IMR-90 (cell line): Measurements from ENCODE around the gene SYPL1. TPM values are rescaled to one million over a fixed set of nuclear protein-coding genes. Genes with fewer than 3 reads are reported as not detected.

Source experiments
- ATAC-seq: fragments of 200-7000 bp; cut with Tn5 transposase; 2 replicates; pipeline ENCODE4 v1.9.1; 2020; ENCODE audit warnings: low read depth, mild to moderate bottlenecking, moderate library complexity
- BruUV-seq: library from RNA; stranded (reverse); fragments of 400-500 nt; replicated peaks from 2 replicates; lab custom pipeline; 2021; lab: Mats Ljungman, UMichigan
- CTCF ChIA-PET: fragments of 300-600 bp; formaldehyde crosslinking; extraction: SDS; loops from one replicate; lab custom pipeline; 2021; ENCODE audit warnings: antibody characterized with exemption; lab: Yijun Ruan, JAX
- POLR2A ChIA-PET: fragments of 300-600 bp; sonication (Branson Sonifier 250); formaldehyde crosslinking; loops from one replicate; lab custom pipeline; 2022; ENCODE audit warnings: antibody characterized with exemption; ENCODE audit not compliant: unreplicated experiment; lab: Charles Lee
- DNase-seq: peaks from one replicate; pipeline ENCODE4 v3.0.0; 2013
- H2AFZ ChIP-seq: replicated peaks from 2 replicates; pipeline ENCODE3; 2013; ENCODE audit warnings: low read length, mild to moderate bottlenecking; ENCODE audit not compliant: poor library complexity
- H2AK5ac ChIP-seq: 2 replicates; pipeline ENCODE4 v1.6.1; 2013; ENCODE audit warnings: low read depth, low read length, inconsistent platforms
- H2AK9ac ChIP-seq: replicated peaks from 2 replicates; pipeline ENCODE3; 2013; ENCODE audit warnings: mild to moderate bottlenecking, low read depth, low read length, moderate library complexity; ENCODE audit not compliant: poor library complexity
- H2BK120ac ChIP-seq: 2 replicates; pipeline ENCODE4 v1.6.1; 2013; ENCODE audit warnings: low read depth, low read length, inconsistent platforms
- H2BK15ac ChIP-seq: 3 replicates; pipeline ENCODE4 v1.6.1; 2013; ENCODE audit warnings: low read depth, low read length, inconsistent platforms
- H2BK20ac ChIP-seq: 2 replicates; pipeline ENCODE4 v1.6.1; 2013; ENCODE audit warnings: low read depth, mild to moderate bottlenecking, inconsistent platforms, low read length, moderate library complexity
- H2BK5ac ChIP-seq: 2 replicates; pipeline ENCODE4 v1.6.1; 2013; ENCODE audit warnings: mild to moderate bottlenecking, low read depth, low read length, inconsistent platforms; ENCODE audit not compliant: poor library complexity, severe bottlenecking
- H3K14ac ChIP-seq: replicated peaks from 2 replicates; pipeline ENCODE4 v1.6.1; 2013; ENCODE audit warnings: low read depth, low read length, inconsistent platforms
- H3K18ac ChIP-seq: 2 replicates; pipeline ENCODE4 v1.6.1; 2013; ENCODE audit warnings: low read depth, low read length, control low read depth
- H3K23ac ChIP-seq: 2 replicates; pipeline ENCODE4 v1.6.1; 2013; ENCODE audit warnings: low read depth, low read length, inconsistent platforms
- H3K27ac ChIP-seq: 2 replicates; pipeline ENCODE4 v1.5.1; 2013; ENCODE audit warnings: mild to moderate bottlenecking, control low read depth, low read length; ENCODE audit not compliant: insufficient read depth
- H3K27me3 ChIP-seq: 2 replicates; pipeline ENCODE4 v1.6.1; 2013; ENCODE audit warnings: low read length; ENCODE audit not compliant: control insufficient read depth, insufficient read depth
- H3K36me3 ChIP-seq: 2 replicates; pipeline ENCODE4 v1.6.1; 2013; ENCODE audit warnings: low read length, mixed read lengths; ENCODE audit not compliant: control insufficient read depth, insufficient read depth
- H3K4ac ChIP-seq: 2 replicates; pipeline ENCODE4 v1.6.1; 2013; ENCODE audit warnings: low read depth, low read length, inconsistent platforms
- H3K4me1 ChIP-seq: 2 replicates; pipeline ENCODE4 v1.6.1; 2013; ENCODE audit warnings: low read length, mixed read lengths; ENCODE audit not compliant: control insufficient read depth, insufficient read depth
- H3K4me2 ChIP-seq: 2 replicates; pipeline ENCODE4 v1.6.1; 2013; ENCODE audit warnings: low read depth, mild to moderate bottlenecking, control low read depth, low read length, moderate library complexity
- H3K4me3 ChIP-seq: 2 replicates; pipeline ENCODE4 v1.5.1; 2013; ENCODE audit warnings: low read depth, mild to moderate bottlenecking, control low read depth, low read length, moderate library complexity; ENCODE audit not compliant: insufficient read depth
- H3K56ac ChIP-seq: 2 replicates; pipeline ENCODE4 v1.6.1; 2013; ENCODE audit warnings: low read length, inconsistent platforms; ENCODE audit not compliant: insufficient read depth; ENCODE audit errors: extremely low read depth
- H3K79me1 ChIP-seq, 2 experiments: 2 replicates each; pipeline ENCODE4 v1.6.1; 2013; ENCODE audit warnings: low read length in 2 of 2, inconsistent platforms in 1 of 2, low read depth in 1 of 2
- H3K9ac ChIP-seq: 2 replicates; pipeline ENCODE4 v1.6.1; 2013; ENCODE audit warnings: low read depth, low read length, control low read depth
- H3K9me1 ChIP-seq: 2 replicates; pipeline ENCODE4 v1.6.1; 2013; ENCODE audit warnings: low read length, inconsistent platforms; ENCODE audit not compliant: insufficient read depth
- H3K9me3 ChIP-seq: 2 replicates; pipeline ENCODE4 v1.6.1; 2013; ENCODE audit warnings: low read length; ENCODE audit not compliant: control insufficient read depth, insufficient read depth
- H4K20me1 ChIP-seq: 2 replicates; pipeline ENCODE4 v1.6.1; 2013; ENCODE audit warnings: low read length, inconsistent platforms; ENCODE audit not compliant: insufficient read depth
- H4K5ac ChIP-seq: 2 replicates; pipeline ENCODE4 v1.6.1; 2013; ENCODE audit warnings: mild to moderate bottlenecking, low read depth, low read length, control low read depth
- H4K8ac ChIP-seq, 2 experiments: 2 replicates each; pipeline ENCODE4 v1.6.1; 2013; ENCODE audit warnings: low read depth in 2 of 2, low read length in 2 of 2, control low read depth in 1 of 2, inconsistent platforms in 1 of 2
- H4K91ac ChIP-seq: 2 replicates; pipeline ENCODE4 v1.6.1; 2013; ENCODE audit warnings: low read depth, low read length, inconsistent platforms; ENCODE audit not compliant: insufficient read depth
- ELK1 ChIP-seq: fragments of 150-350 bp; IDR thresholded peaks from 2 replicates; pipeline ENCODE4 v1.6.1; 2016; ENCODE audit warnings: low read depth, mild to moderate bottlenecking, low read length, moderate library complexity, borderline replicate concordance
- USF2 ChIP-seq: fragments of 150-350 bp; IDR thresholded peaks from 2 replicates; pipeline ENCODE4 v1.6.1; 2017; ENCODE audit warnings: mild to moderate bottlenecking, antibody characterized with exemption, low read length, low read depth
- WGBS, 2 experiments: methylation state at CpG; one replicate each; pipeline versions ENCODE4 v1.1.5 to v1.1.7; 2013; ENCODE audit warnings: missing lambda C conversion rate in 2 of 2; ENCODE audit not compliant: insufficient read length in 1 of 2; ENCODE audit errors: extremely low coverage in 2 of 2; 5-methylcytosine and 5-hydroxymethylcytosine counted together
- dilution Hi-C: fragments of 300-500 bp; cut with HindIII; formaldehyde crosslinking; loops from one replicate; pipeline ENCODE4 v1.14.3; 2018; ENCODE audit warnings: low sequenced_read_pairs; ENCODE audit not compliant: unreplicated experiment
- in situ Hi-C: fragments of 300-500 bp; cut with MboI; formaldehyde crosslinking; loops from 3 replicates; pipeline ENCODE4 v1.14.3; 2019; ENCODE audit warnings: low sequenced_read_pairs, inconsistent platforms, mixed read lengths
- intact Hi-C: fragments of 100-400 bp; cut with micrococcal nuclease; formaldehyde crosslinking; loops from 2 replicates; pipeline ENCODE4 v1.10.0; 2022
- polyA plus RNA-seq, 3 experiments: library from polyadenylated mRNA; depleted of rRNA; stranded (reverse); fragments of >200 nt; gene quantifications; 2 replicates each; pipeline ENCODE4 v1.2.3, GENCODE V29; 2012; ENCODE audit warnings: low replicate concordance in 1 of 3
- total RNA-seq: library from RNA; depleted of rRNA; stranded (reverse); fragments of >200 nt; gene quantifications from 2 replicates; pipeline ENCODE4 v1.2.3, GENCODE V29; 2012

Gene SYPL1
- total and polyA plus RNA-seq, 2 of the 4 experiments (the other 2 are of a cell fraction): 19.0 to 45.0 TPM

GRCh38 chr7:106042196-106042611 is 69.9 kb downstream of the SYPL1 start:
- Histone ChIP-seq H2BK120ac (peak overlapping the region; percentile 50), H3K56ac (no peak overlapping the region), H4K8ac (peak overlapping the region in 1 of 2 experiments; percentile 49; a peak in 1 of 4 replicates), H3K4me2 (peak overlapping the region; percentile 2; the same call in 1 of the 2 replicates), H2BK20ac (peak overlapping the region; percentile 43), H4K5ac (peak overlapping the region; percentile 19; the same call in 1 of the 2 replicates), H2BK5ac (no peak overlapping the region), H3K27ac (peak overlapping the region; percentile 32; the same call in 1 of the 2 replicates), H2AK5ac (peak overlapping the region; percentile 77), H3K14ac (peak overlapping the region; percentile 27; the same call in 1 of the 2 replicates), H3K9me3 (no peaks in the 10 kb centered on the region), H4K91ac (peak overlapping the region; percentile 75), H3K23ac (peak overlapping the region; percentile 23; the same call in 1 of the 2 replicates), H2AK9ac (peak overlapping the region; percentile 63), H3K36me3 (no peaks in the 10 kb centered on the region), H3K4me1 (peaks cover 32% of the 10 kb centered on the region), H3K9ac (no peak overlapping the region), H2BK15ac (peak overlapping the region; percentile 23; the same call in 1 of the 3 replicates), H3K4me3 (no peak overlapping the region), H3K9me1 (peaks cover 21% of the 10 kb centered on the region), H2AFZ (peak overlapping the region; percentile 75), H3K18ac (peak overlapping the region; percentile 52; the same call in 1 of the 2 replicates), H3K4ac (peak overlapping the region; percentile 71), H3K79me1 (no peaks in the 10 kb centered on the region), H3K27me3 (peaks cover 13% of the 10 kb centered on the region), H4K20me1 (no peaks in the 10 kb centered on the region)
- ATAC-seq: no peak; the same call in 1 of the 2 replicates
- TF ChIP-seq USF2: no peak
- TF ChIP-seq ELK1: no peak
- intact Hi-C loops (loop anchor here (1.0 to 10.0 kb wide), 8 partner anchors 108 to 897 kb away; partner anchors contain the start of genes ATXN7L1, EFCAB10 and SRPK2), dilution Hi-C loops (no loop called here), in situ Hi-C loops (loop anchor here (5.0 kb wide), 2 partner anchors 275 to 395 kb away; no protein-coding TSS in a partner anchor)
- POLR2A ChIA-PET: no interaction called here
- no CpG with 5 or more reads among the region's 4 CpGs for WGBS, 2 experiments
- no TSS peak for BruUV-seq
- no peak for DNase-seq
- CTCF ChIA-PET: interaction anchor here (0.5 to 3.5 kb wide), 7 partner anchors 108 to 872 kb away, joined by 3 to 14 read pairs (median 4); no protein-coding TSS in a partner anchor
